Upper lobe of left lung (tissue), 6 donors: ENCODE measurements around the gene SLC6A17. TPM values are rescaled to one million over a fixed set of nuclear protein-coding genes. Genes with fewer than 3 reads are reported as not detected.

Experiments
- ATAC-seq, 2 donors: fragments of 200-7000 bp; cut with Tn5 transposase; one replicate each; pipeline ENCODE4 v1.9.1; 2022; ENCODE audit warnings: mild to moderate bottlenecking in 2 of 2, moderate library complexity in 2 of 2; ENCODE audit not compliant: low FRiP score in 2 of 2
- DNase-seq, 2 donors: peaks; one replicate each; pipeline ENCODE4 v3.0.0-alpha.2; 2019 to 2020
- H3K27ac ChIP-seq, 4 donors: fragments of 200-600 bp; sonication (generic); one replicate each; pipeline ENCODE4 v1.5.1; 2016 to 2019
- H3K27me3 ChIP-seq, 4 donors: fragments of 200-600 bp; sonication (generic); one replicate each; pipeline ENCODE4 v1.5.1; 2017 to 2019
- H3K36me3 ChIP-seq, 4 donors: fragments of 200-600 bp; sonication (generic); one replicate each; pipeline ENCODE4 v1.5.1; 2016 to 2019
- H3K4me1 ChIP-seq, 4 donors: fragments of 200-600 bp; sonication (generic); one replicate each; pipeline ENCODE4 v1.5.1; 2018 to 2019
- H3K4me3 ChIP-seq, 4 donors: fragments of 200-600 bp; sonication (generic); one replicate each; pipeline ENCODE4 v1.5.1; 2017 to 2019; ENCODE audit warnings: mild to moderate bottlenecking in 2 of 4, moderate library complexity in 1 of 4
- H3K9me3 ChIP-seq, 4 donors: fragments of 200-600 bp; sonication (generic); one replicate each; pipeline ENCODE4 v1.5.1; 2018 to 2019
- CTCF ChIP-seq, 6 experiments: fragments of 450-650 bp in 4 of 6; fragments of 200-600 bp in 2 of 6; sonication (generic) in 2 of 6; IDR thresholded peaks; one replicate each; pipeline ENCODE4 v1.5.1; 2016 to 2019; ENCODE audit warnings: antibody characterized with exemption in 6 of 6
- EP300 ChIP-seq, 4 donors: sonication (generic); formaldehyde crosslinking; IDR thresholded peaks; one replicate each; pipeline ENCODE4 v1.5.1; 2017; ENCODE audit warnings: antibody characterized with exemption in 4 of 4, control low read depth in 2 of 4
- POLR2A ChIP-seq, 4 donors: fragments of 450-650 bp; IDR thresholded peaks; one replicate each; pipeline ENCODE4 v1.5.1; 2016 to 2017; ENCODE audit warnings: antibody characterized with exemption in 4 of 4, mild to moderate bottlenecking in 2 of 4
- POLR2AphosphoS5 ChIP-seq, 2 donors: sonication (generic); formaldehyde crosslinking; IDR thresholded peaks; one replicate each; pipeline ENCODE4 v1.5.1; 2017; ENCODE audit warnings: antibody characterized with exemption in 2 of 2
- WGBS, 2 donors: methylation state at CpG; one replicate each; pipeline ENCODE4 v1.1.5; 2017 to 2018; 5-methylcytosine and 5-hydroxymethylcytosine counted together
- total RNA-seq, 6 donors: library from RNA; depleted of rRNA in 4 of 6; stranded (reverse); fragments of >200 nt in 4 of 6; gene quantifications; one replicate each; pipeline versions ENCODE4 v1.1.0 to v1.2.1, GENCODE V29; 2016 to 2021
- donor health status: DM: no; HTN: no; CAD: no; lungs with moderate emphysema.
- donor health status: DM: no; HTN: yes; CAD: no; lungs with severe emphysema.

Gene SLC6A17
- total RNA-seq, 6 donors from 2014 or later: 0.07 TPM; not detected in 5

GRCh38 chr1:110136911-110137310, 13.4 kb upstream of the SLC6A17 start:
- no peak for DNase-seq
- H3K9me3 ChIP-seq: no peaks in the 10 kb centered on the region
- ATAC-seq: no peak
- no peak overlapping the region for H3K27ac ChIP-seq
- no peaks in the 10 kb centered on the region for H3K36me3 ChIP-seq
- WGBS, 2 donors: 3% methylated on average over 7 of the region's 7 CpGs
- H3K4me1 ChIP-seq: no peaks in the 10 kb centered on the region
- no peak overlapping the region for H3K4me3 ChIP-seq
- H3K27me3 ChIP-seq: peaks cover 0 to 4% (median 0%) of the 10 kb centered on the region in 4 donors
- no peak for TF ChIP-seq POLR2AphosphoS5 (IDR thresholded peaks at IDR 0.05)
- no peak for TF ChIP-seq CTCF (IDR thresholded peaks at IDR 0.05)

- H3K27me3 ChIP-seq: peaks cover 0 to 4% (median 0%) of the 10 kb centered on the region in 4 donors
- no peaks in the 10 kb centered on the region for H3K4me1 ChIP-seq
- no peak for DNase-seq
- no peak overlapping the region for H3K4me3 ChIP-seq
- no peak overlapping the region for H3K27ac ChIP-seq
- H3K36me3 ChIP-seq: no peaks in the 10 kb centered on the region
- TF ChIP-seq CTCF (IDR thresholded peaks at IDR 0.05): no peak
- 44 to 61% methylated on average over 3 of the region's 3 CpGs for WGBS, 2 donors
- no peak for ATAC-seq
- H3K9me3 ChIP-seq: no peaks in the 10 kb centered on the region
Observed at GRCh38 chr1:110138956-110139355, 11.3 kb upstream of the SLC6A17 start.

- Histone ChIP-seq H3K9me3 (no peaks in the 10 kb centered on the region), H3K27me3 (peaks cover 0 to 5% (median 0%) of the 10 kb centered on the region in 4 donors), H3K36me3 (no peaks in the 10 kb centered on the region), H3K4me1 (no peaks in the 10 kb centered on the region), H3K4me3 (no peak overlapping the region), H3K27ac (no peak overlapping the region)
- TF ChIP-seq POLR2AphosphoS5 (IDR thresholded peaks at IDR 0.05) (no peak), POLR2A (IDR thresholded peaks at IDR 0.05) (no peak), EP300 (IDR thresholded peaks at IDR 0.05) (no peak), CTCF (IDR thresholded peaks at IDR 0.05) (no peak)
- no peak for DNase-seq
- no peak for ATAC-seq
- WGBS, 2 donors: 31% methylated on average over 3 of the region's 3 CpGs
Observed at GRCh38 chr1:110144366-110144765, 5.9 kb upstream of the SLC6A17 start.

- no peaks in the 10 kb centered on the region for H3K36me3 ChIP-seq
- 43 to 51% methylated on average over 4 of the region's 4 CpGs for WGBS, 2 donors
- peaks cover 5 to 12% (median 10%) of the 10 kb centered on the region in 4 donors for H3K4me1 ChIP-seq
- ATAC-seq (no peak), DNase-seq (no peak)
- no peaks in the 10 kb centered on the region for H3K9me3 ChIP-seq
- peaks cover 0 to 21% (median 15%) of the 10 kb centered on the region in 4 donors for H3K27me3 ChIP-seq
- no peak overlapping the region for H3K4me3 ChIP-seq
- TF ChIP-seq POLR2AphosphoS5 (IDR thresholded peaks at IDR 0.05): no peak
- no peak for TF ChIP-seq POLR2A (IDR thresholded peaks at IDR 0.05)
- no peak for TF ChIP-seq CTCF (IDR thresholded peaks at IDR 0.05)
- no peak for TF ChIP-seq EP300 (IDR thresholded peaks at IDR 0.05)
- no peak overlapping the region for H3K27ac ChIP-seq
Observed at GRCh38 chr1:110148961-110149360, 1.3 kb upstream of the SLC6A17 start.

- Histone ChIP-seq H3K4me1 (peaks cover 5 to 12% (median 10%) of the 10 kb centered on the region in 4 donors), H3K36me3 (no peaks in the 10 kb centered on the region), H3K9me3 (no peaks in the 10 kb centered on the region), H3K27ac (no peak overlapping the region), H3K27me3 (peaks cover 0 to 21% (median 15%) of the 10 kb centered on the region in 4 donors), H3K4me3 (no peak overlapping the region)
- WGBS, 2 donors: 19 to 22% methylated on average over 17 to 21 of the region's 37 CpGs
- TF ChIP-seq CTCF (IDR thresholded peaks at IDR 0.05): no peak
- TF ChIP-seq POLR2AphosphoS5 (IDR thresholded peaks at IDR 0.05): no peak
- no peak for TF ChIP-seq POLR2A (IDR thresholded peaks at IDR 0.05)
- TF ChIP-seq EP300 (IDR thresholded peaks at IDR 0.05): no peak
- ATAC-seq (no peak), DNase-seq (no peak)
Observed at GRCh38 chr1:110151175-110151669, 928 bp downstream of the SLC6A17 start.
